HCT116 (cell line): ENCODE measurements around the gene STXBP5L. TPM values are rescaled to one million over a fixed set of nuclear protein-coding genes. Genes with fewer than 3 reads are reported as not detected.
"Not testable (repeated sequence)": the region's sequence is repeated elsewhere in the genome, so short reads cannot be mapped to it uniquely, and the experiment has no call there.

Experiments
- ATAC-seq: fragments of 200-7000 bp; cut with Tn5 transposase; 2 replicates; pipeline ENCODE4 v1.9.1; 2020; ENCODE audit warnings: mild to moderate bottlenecking, moderate library complexity
- BruUV-seq: library from RNA; stranded (reverse); fragments of 400-500 nt; replicated peaks from 2 replicates; lab custom pipeline; 2021; lab: Mats Ljungman, UMichigan
- CTCF ChIA-PET: fragments of 300-600 bp; sonication (Branson Sonifier 250); formaldehyde crosslinking; loops from one replicate; lab custom pipeline; 2021; ENCODE audit warnings: antibody characterized with exemption; lab: Charles Lee
- POLR2A ChIA-PET: fragments of 300-600, 350-600 bp; sonication (Branson Sonifier 250); formaldehyde crosslinking; loops from one replicate; lab custom pipeline; 2021; ENCODE audit warnings: antibody characterized with exemption; lab: Charles Lee
- RAD21 ChIA-PET, 2 experiments: fragments of 300-600 bp; sonication (Branson Sonifier 250); formaldehyde crosslinking; loops; one replicate each; lab custom pipeline; 2023; ENCODE audit warnings: low total read pairs in 2 of 2; ENCODE audit not compliant: uncharacterized antibody in 2 of 2, unreplicated experiment in 2 of 2, low non-redundant PET in 1 of 2; lab: Charles Lee
- DNase-seq: peaks from one replicate; pipeline ENCODE4 v3.0.0-alpha.2; 2010; ENCODE audit warnings: low read depth, low spot score
- H2AFZ ChIP-seq: fragments of 200-600 bp; shearing (Covaris generic), sonication (generic); 2 replicates; pipeline ENCODE4 v1.6.1; 2017; ENCODE audit warnings: low read depth, mixed run types, mixed read lengths, antibody characterized with exemption, low read length; ENCODE audit not compliant: poor library complexity, severe bottlenecking
- H3K27ac ChIP-seq: 2 replicates; pipeline ENCODE4 v1.5.1; 2012; ENCODE audit warnings: low read depth, low read length
- H3K27me3 ChIP-seq: fragments of 200-600 bp; sonication (generic); 2 replicates; pipeline ENCODE4 v1.6.1; 2016; ENCODE audit warnings: mixed run types, low read length, mixed read lengths; ENCODE audit not compliant: insufficient read depth
- H3K36me3 ChIP-seq, 2 experiments: fragments of 200-500 bp in 1 of 2; fragments of 200-600 bp in 1 of 2; sonication (Bioruptor generic) in 1 of 2; sonication (generic) in 1 of 2; 2 replicates each; pipeline versions ENCODE4 v1.5.1 to v1.6.1; 2014 to 2016; ENCODE audit warnings: low read length in 2 of 2, inconsistent platforms in 1 of 2, mixed read lengths in 1 of 2, mixed run types in 1 of 2; ENCODE audit not compliant: insufficient read depth in 2 of 2, control insufficient read depth in 1 of 2
- H3K4me1 ChIP-seq, 2 experiments: fragments of 200-600 bp in 1 of 2; sonication (generic) in 1 of 2; 2 replicates each; pipeline versions ENCODE4 v1.5.1 to v1.6.1; 2012 to 2017; ENCODE audit warnings: low read length in 2 of 2, inconsistent platforms in 1 of 2, mild to moderate bottlenecking in 1 of 2, mixed read lengths in 1 of 2, mixed run types in 1 of 2, moderate library complexity in 1 of 2; ENCODE audit not compliant: insufficient read depth in 2 of 2, control insufficient read depth in 1 of 2
- H3K4me2 ChIP-seq: fragments of 200-600 bp; sonication (generic); 2 replicates; pipeline ENCODE4 v1.6.1; 2017; ENCODE audit warnings: mixed run types, low read length, mixed read lengths
- H3K4me3 ChIP-seq, 2 experiments: fragments of 200-600 bp in 1 of 2; sonication (generic) in 1 of 2; replicated peaks in 1 of 2; 2 replicates each; pipeline ENCODE4 v1.5.1; 2011 to 2016; ENCODE audit warnings: low read length in 2 of 2, control low read depth in 1 of 2, low read depth in 1 of 2, mild to moderate bottlenecking in 1 of 2, mixed read lengths in 1 of 2, mixed run types in 1 of 2
- H3K79me2 ChIP-seq: fragments of 200-600 bp; sonication (generic); 2 replicates; pipeline ENCODE4 v1.6.1; 2017; ENCODE audit warnings: mild to moderate bottlenecking, mixed run types, low read length, moderate library complexity, mixed read lengths; ENCODE audit not compliant: insufficient read depth
- H3K9ac ChIP-seq: fragments of 200-600 bp; sonication (generic); 2 replicates; pipeline ENCODE4 v1.6.1; 2016; ENCODE audit warnings: low read length, mixed read lengths
- H3K9me2 ChIP-seq: fragments of 200-600 bp; sonication (generic), shearing (Covaris generic); 2 replicates; pipeline ENCODE4 v1.6.1; 2017; ENCODE audit warnings: mixed run types, mild to moderate bottlenecking, moderate library complexity; ENCODE audit not compliant: insufficient read depth
- H3K9me3 ChIP-seq, 2 experiments: fragments of 200-500 bp in 1 of 2; fragments of 200-600 bp in 1 of 2; sonication (Bioruptor generic) in 1 of 2; sonication (generic) in 1 of 2; 2 replicates each; pipeline ENCODE4 v1.6.1; 2014 to 2017; ENCODE audit warnings: low read length in 2 of 2, mixed read lengths in 2 of 2, inconsistent platforms in 1 of 2, low read depth in 1 of 2, mild to moderate bottlenecking in 1 of 2, mixed run types in 1 of 2, moderate library complexity in 1 of 2; ENCODE audit not compliant: control insufficient read depth in 1 of 2, insufficient read depth in 1 of 2
- H4K20me1 ChIP-seq: fragments of 200-600 bp; sonication (generic), shearing (Covaris generic); 2 replicates; pipeline ENCODE4 v1.6.1; 2017; ENCODE audit warnings: mixed run types, mild to moderate bottlenecking, moderate library complexity; ENCODE audit not compliant: insufficient read depth
- CTCF ChIP-seq, 3 experiments: fragments of 200-600 bp in 1 of 3; sonication (generic) in 1 of 3; IDR thresholded peaks in 2 of 3; conservative IDR thresholded peaks in 1 of 3; 2 replicates each; pipeline ENCODE4 v1.5.1; 2012 to 2017; ENCODE audit warnings: low read depth in 2 of 3, low read length in 2 of 3, antibody characterized with exemption in 1 of 3, borderline replicate concordance in 1 of 3, control low read depth in 1 of 3, mild to moderate bottlenecking in 1 of 3, mixed read lengths in 1 of 3, mixed run types in 1 of 3, moderate library complexity in 1 of 3; ENCODE audit not compliant: insufficient read depth in 1 of 3
- EGR1 ChIP-seq: IDR thresholded peaks from 2 replicates; pipeline ENCODE4 v1.6.1; 2012; ENCODE audit warnings: low read depth
- ELF1 ChIP-seq: IDR thresholded peaks from 2 replicates; pipeline ENCODE4 v1.6.1; 2012; ENCODE audit warnings: low read depth, borderline replicate concordance
- EZH2 ChIP-seq: fragments of 200-600 bp; sonication (generic); IDR thresholded peaks from 2 replicates; pipeline ENCODE4 v1.6.1; 2017; ENCODE audit warnings: antibody characterized with exemption, mixed run types
- EZH2phosphoT487 ChIP-seq: fragments of 200-600 bp; IDR thresholded peaks from 2 replicates; pipeline ENCODE4 v1.6.1; 2018; ENCODE audit warnings: antibody characterized with exemption, borderline replicate concordance
- FOSL1 ChIP-seq: IDR thresholded peaks from 2 replicates; pipeline ENCODE4 v1.6.1; 2012; ENCODE audit warnings: low read depth
- POLR2AphosphoS5 ChIP-seq: IDR thresholded peaks from 2 replicates; pipeline ENCODE4 v1.6.1; 2011; ENCODE audit warnings: mild to moderate bottlenecking, low read depth, low read length, moderate library complexity
- RAD21 ChIP-seq: IDR thresholded peaks from 2 replicates; pipeline ENCODE4 v1.6.1; 2012; ENCODE audit warnings: low read depth, mild to moderate bottlenecking
- SP1 ChIP-seq: IDR thresholded peaks from 2 replicates; pipeline ENCODE4 v1.6.1; 2012; ENCODE audit warnings: low read depth
- TCF7L2 ChIP-seq: IDR thresholded peaks from 2 replicates; pipeline ENCODE4 v1.7.0; 2011; ENCODE audit warnings: borderline replicate concordance, inconsistent platforms; ENCODE audit not compliant: insufficient read depth, insufficient read length; ENCODE audit errors: extremely low read depth
- YY1 ChIP-seq: IDR thresholded peaks from 2 replicates; pipeline ENCODE4 v1.6.1; 2011; ENCODE audit warnings: low read length, low read depth, moderate library complexity, mild to moderate bottlenecking; ENCODE audit not compliant: insufficient replicate concordance; ENCODE audit errors: extremely low read depth
- ZBTB33 ChIP-seq: IDR thresholded peaks from 2 replicates; pipeline ENCODE4 v1.6.1; 2011; ENCODE audit warnings: mild to moderate bottlenecking, low read length, moderate library complexity; ENCODE audit not compliant: insufficient replicate concordance; ENCODE audit errors: extremely low read depth
- ZFX ChIP-seq: fragments of 450-650 bp; IDR thresholded peaks from 2 replicates; pipeline ENCODE4 v1.6.1; 2017
- ZNF274 ChIP-seq: fragments of 200-500 bp; sonication (Bioruptor generic); IDR thresholded peaks from 2 replicates; pipeline ENCODE4 v1.6.1; 2014; ENCODE audit warnings: mild to moderate bottlenecking, low read depth, low read length, inconsistent platforms
- intact Hi-C: fragments of 100-400 bp; cut with micrococcal nuclease; formaldehyde crosslinking; loops from 2 replicates; pipeline ENCODE4 v1.10.0; 2022
- total RNA-seq: library from RNA; stranded (reverse); gene quantifications from one replicate; pipeline ENCODE4 v1.2.1, GENCODE V29; 2021; ENCODE audit not compliant: unreplicated experiment
- TF ChIP-seq, protein P1 (sequence below): IDR thresholded peaks from 2 replicates; pipeline ENCODE4 v1.6.1; 2012

Gene STXBP5L
- total RNA-seq, 1 experiment from 2014 or later: not detected

GRCh38 chr3:121451752-121452151, 543.7 kb downstream of the STXBP5L start:
- RAD21 ChIA-PET, BruUV-seq, H3K36me3 ChIP-seq, H3K27ac ChIP-seq, CTCF ChIA-PET, intact Hi-C loops, H3K4me1 ChIP-seq, H3K4me3 ChIP-seq, H3K27me3 ChIP-seq, ATAC-seq, H3K79me2 ChIP-seq, H2AFZ ChIP-seq, H3K9me2 ChIP-seq, H3K4me2 ChIP-seq, POLR2A ChIA-PET, H3K9me3 ChIP-seq, H3K9ac ChIP-seq, H4K20me1 ChIP-seq, DNase-seq: not testable (repeated sequence)

DNA sequence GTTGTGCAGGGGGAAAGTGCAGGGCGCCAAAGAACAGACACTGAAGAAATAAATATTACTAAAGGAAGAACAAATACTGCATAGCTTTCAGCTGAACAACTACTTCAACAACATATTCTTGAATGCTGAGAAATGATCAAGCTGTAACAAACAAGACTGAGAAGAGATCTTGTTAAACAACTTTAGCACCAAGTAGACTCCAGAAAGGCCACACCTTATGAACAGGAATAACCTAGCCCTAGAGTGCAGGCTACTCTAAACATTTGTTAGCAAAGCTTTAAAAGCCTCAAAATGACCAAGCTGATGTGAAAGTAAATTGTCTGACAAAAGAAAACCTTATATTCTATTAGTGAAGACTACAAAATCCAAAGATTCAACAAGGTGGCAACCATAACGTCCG, 554.6 kb downstream of the STXBP5L start:
- CTCF ChIA-PET: no interaction called here
- DNase-seq: no peak
- no peaks in the 10 kb centered on the region for H3K4me1 ChIP-seq
- H3K79me2 ChIP-seq: no peaks in the 10 kb centered on the region
- peaks cover 2 to 22% of the 10 kb centered on the region in 2 experiments; a peak in 2 of 4 replicates for H3K36me3 ChIP-seq
- H3K4me3 ChIP-seq: no peak overlapping the region
- H4K20me1 ChIP-seq: no peaks in the 10 kb centered on the region
- no peaks in the 10 kb centered on the region for H3K9me2 ChIP-seq
- BruUV-seq: no TSS peak
- RAD21 ChIA-PET: no interaction called here
- no peak overlapping the region for H3K4me2 ChIP-seq
- intact Hi-C loops: no loop called here
- no peak overlapping the region for H3K27ac ChIP-seq
- POLR2A ChIA-PET: no interaction called here
- no peak overlapping the region for H3K9ac ChIP-seq
- H3K9me3 ChIP-seq: no peaks in the 10 kb centered on the region
- no peaks in the 10 kb centered on the region for H3K27me3 ChIP-seq
- no peak for ATAC-seq
- no peak overlapping the region for H2AFZ ChIP-seq
- no peak for TF ChIP-seq ELF1
- TF ChIP-seq POLR2AphosphoS5: no peak
- TF ChIP-seq CTCF (IDR thresholded peaks at IDR 0.05 in 2 of 3, conservative IDR thresholded peaks at IDR 0.05 in 1 of 3; ENCODE audit: borderline replicate concordance in 1 of 3, insufficient read depth in 1 of 3, low read depth in 2 of 3, low read length in 2 of 3): no peak
- TF ChIP-seq EZH2: no peak
- no peak for TF ChIP-seq EZH2phosphoT487
- TF ChIP-seq EGR1: no peak
- TF ChIP-seq, protein P1, sequence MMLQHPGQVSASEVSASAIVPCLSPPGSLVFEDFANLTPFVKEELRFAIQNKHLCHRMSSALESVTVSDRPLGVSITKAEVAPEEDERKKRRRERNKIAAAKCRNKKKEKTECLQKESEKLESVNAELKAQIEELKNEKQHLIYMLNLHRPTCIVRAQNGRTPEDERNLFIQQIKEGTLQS: no peak
- TF ChIP-seq FOSL1: no peak
- no peak for TF ChIP-seq SP1
- no peak for TF ChIP-seq YY1
- no peak for TF ChIP-seq ZNF274
- TF ChIP-seq ZFX: no peak
- no peak for TF ChIP-seq TCF7L2
- no peak for TF ChIP-seq RAD21
- TF ChIP-seq ZBTB33: no peak
